Measurements from ENCODE around the gene PLA2G2F. TPM values are rescaled to one million over a fixed set of nuclear protein-coding genes. Genes with fewer than 3 reads are reported as not detected.

PLA2G2F gene
- total and polyA plus RNA-seq, 9 of the 15 experiments (the other 6 are each of a cell fraction or from before 2014, with no cell fraction given) = not detected

DNA sequence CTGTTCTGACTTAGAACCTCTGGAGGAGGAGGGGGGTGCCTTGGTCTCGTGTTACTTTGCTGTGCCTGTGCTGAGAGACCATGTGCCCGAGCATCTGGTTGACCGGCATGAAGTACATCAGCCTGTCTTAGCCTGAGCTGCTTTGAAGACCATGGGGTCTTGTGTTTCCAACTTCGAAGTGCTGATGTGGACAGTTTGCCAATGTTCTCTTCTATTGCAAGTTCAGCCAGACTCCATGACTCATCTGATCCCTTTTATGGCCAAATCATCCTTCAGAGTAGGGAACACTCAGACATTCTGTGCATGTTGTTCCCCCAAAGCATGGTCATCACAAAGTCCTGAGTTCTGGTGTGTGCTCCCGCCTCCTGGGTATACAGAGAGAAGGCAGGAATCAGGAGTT lies 53.2 kb downstream of the PLA2G2F start (continued):
- TF ChIP-seq, protein P1, sequence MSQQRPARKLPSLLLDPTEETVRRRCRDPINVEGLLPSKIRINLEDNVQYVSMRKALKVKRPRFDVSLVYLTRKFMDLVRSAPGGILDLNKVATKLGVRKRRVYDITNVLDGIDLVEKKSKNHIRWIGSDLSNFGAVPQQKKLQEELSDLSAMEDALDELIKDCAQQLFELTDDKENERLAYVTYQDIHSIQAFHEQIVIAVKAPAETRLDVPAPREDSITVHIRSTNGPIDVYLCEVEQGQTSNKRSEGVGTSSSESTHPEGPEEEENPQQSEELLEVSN (IDR thresholded peaks at IDR 0.05; ENCODE audit: borderline replicate concordance in 1 of 2, extremely low read depth in 1 of 2, insufficient read depth in 1 of 2, insufficient read length in 1 of 2, low read depth in 1 of 2, low read length in 1 of 2, poor library complexity in 1 of 2, severe bottlenecking in 1 of 2) = peak in 1 of 2 experiments; percentile 16
- TF ChIP-seq, protein P2, sequence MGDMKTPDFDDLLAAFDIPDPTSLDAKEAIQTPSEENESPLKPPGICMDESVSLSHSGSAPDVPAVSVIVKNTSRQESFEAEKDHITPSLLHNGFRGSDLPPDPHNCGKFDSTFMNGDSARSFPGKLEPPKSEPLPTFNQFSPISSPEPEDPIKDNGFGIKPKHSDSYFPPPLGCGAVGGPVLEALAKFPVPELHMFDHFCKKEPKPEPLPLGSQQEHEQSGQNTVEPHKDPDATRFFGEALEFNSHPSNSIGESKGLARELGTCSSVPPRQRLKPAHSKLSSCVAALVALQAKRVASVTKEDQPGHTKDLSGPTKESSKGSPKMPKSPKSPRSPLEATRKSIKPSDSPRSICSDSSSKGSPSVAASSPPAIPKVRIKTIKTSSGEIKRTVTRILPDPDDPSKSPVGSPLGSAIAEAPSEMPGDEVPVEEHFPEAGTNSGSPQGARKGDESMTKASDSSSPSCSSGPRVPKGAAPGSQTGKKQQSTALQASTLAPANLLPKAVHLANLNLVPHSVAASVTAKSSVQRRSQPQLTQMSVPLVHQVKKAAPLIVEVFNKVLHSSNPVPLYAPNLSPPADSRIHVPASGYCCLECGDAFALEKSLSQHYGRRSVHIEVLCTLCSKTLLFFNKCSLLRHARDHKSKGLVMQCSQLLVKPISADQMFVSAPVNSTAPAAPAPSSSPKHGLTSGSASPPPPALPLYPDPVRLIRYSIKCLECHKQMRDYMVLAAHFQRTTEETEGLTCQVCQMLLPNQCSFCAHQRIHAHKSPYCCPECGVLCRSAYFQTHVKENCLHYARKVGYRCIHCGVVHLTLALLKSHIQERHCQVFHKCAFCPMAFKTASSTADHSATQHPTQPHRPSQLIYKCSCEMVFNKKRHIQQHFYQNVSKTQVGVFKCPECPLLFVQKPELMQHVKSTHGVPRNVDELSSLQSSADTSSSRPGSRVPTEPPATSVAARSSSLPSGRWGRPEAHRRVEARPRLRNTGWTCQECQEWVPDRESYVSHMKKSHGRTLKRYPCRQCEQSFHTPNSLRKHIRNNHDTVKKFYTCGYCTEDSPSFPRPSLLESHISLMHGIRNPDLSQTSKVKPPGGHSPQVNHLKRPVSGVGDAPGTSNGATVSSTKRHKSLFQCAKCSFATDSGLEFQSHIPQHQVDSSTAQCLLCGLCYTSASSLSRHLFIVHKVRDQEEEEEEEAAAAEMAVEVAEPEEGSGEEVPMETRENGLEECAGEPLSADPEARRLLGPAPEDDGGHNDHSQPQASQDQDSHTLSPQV (IDR thresholded peaks at IDR 0.05) = peak; percentile 75
- TF ChIP-seq KAT2B (IDR thresholded peaks at IDR 0.05; ENCODE audit: low read depth, low read length) (no peak), ZNF174 (CRISPR knock-in tag; IDR thresholded peaks at IDR 0.05) (no peak), ZNF316 (IDR thresholded peaks at IDR 0.05) (peak; percentile 71), TSC22D4 (tag; IDR thresholded peaks at IDR 0.05) (no peak), MCM5 (IDR thresholded peaks at IDR 0.05; ENCODE audit: low read depth) (no peak)
- TF ChIP-seq, protein P3, sequence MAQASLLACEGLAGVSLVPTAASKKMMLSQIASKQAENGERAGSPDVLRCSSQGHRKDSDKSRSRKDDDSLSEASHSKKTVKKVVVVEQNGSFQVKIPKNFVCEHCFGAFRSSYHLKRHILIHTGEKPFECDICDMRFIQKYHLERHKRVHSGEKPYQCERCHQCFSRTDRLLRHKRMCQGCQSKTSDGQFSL (CRISPR knock-in tag; IDR thresholded peaks at IDR 0.05) = 0 out of 2 replicates have a peak, but pooled peaks have one; percentile 34
- TF ChIP-seq, protein P3 (tag; IDR thresholded peaks at IDR 0.05) = no peak
- TF ChIP-seq, protein P4, sequence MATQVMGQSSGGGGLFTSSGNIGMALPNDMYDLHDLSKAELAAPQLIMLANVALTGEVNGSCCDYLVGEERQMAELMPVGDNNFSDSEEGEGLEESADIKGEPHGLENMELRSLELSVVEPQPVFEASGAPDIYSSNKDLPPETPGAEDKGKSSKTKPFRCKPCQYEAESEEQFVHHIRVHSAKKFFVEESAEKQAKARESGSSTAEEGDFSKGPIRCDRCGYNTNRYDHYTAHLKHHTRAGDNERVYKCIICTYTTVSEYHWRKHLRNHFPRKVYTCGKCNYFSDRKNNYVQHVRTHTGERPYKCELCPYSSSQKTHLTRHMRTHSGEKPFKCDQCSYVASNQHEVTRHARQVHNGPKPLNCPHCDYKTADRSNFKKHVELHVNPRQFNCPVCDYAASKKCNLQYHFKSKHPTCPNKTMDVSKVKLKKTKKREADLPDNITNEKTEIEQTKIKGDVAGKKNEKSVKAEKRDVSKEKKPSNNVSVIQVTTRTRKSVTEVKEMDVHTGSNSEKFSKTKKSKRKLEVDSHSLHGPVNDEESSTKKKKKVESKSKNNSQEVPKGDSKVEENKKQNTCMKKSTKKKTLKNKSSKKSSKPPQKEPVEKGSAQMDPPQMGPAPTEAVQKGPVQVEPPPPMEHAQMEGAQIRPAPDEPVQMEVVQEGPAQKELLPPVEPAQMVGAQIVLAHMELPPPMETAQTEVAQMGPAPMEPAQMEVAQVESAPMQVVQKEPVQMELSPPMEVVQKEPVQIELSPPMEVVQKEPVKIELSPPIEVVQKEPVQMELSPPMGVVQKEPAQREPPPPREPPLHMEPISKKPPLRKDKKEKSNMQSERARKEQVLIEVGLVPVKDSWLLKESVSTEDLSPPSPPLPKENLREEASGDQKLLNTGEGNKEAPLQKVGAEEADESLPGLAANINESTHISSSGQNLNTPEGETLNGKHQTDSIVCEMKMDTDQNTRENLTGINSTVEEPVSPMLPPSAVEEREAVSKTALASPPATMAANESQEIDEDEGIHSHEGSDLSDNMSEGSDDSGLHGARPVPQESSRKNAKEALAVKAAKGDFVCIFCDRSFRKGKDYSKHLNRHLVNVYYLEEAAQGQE (IDR thresholded peaks at IDR 0.05; ENCODE audit: borderline replicate concordance) = 0 out of 2 replicates have a peak, but pooled peaks have one; percentile 12
- TF ChIP-seq, protein P4 (CRISPR knock-in tag; IDR thresholded peaks at IDR 0.05; ENCODE audit: low read depth) = no peak

Measured in K562 (cell line).